Lung microvascular endothelial cell (primary cell): ENCODE measurements around the gene KLHDC10. TPM values are rescaled to one million over a fixed set of nuclear protein-coding genes. Genes with fewer than 3 reads are reported as not detected.
A peak's percentile ranks its signal among the peaks of the same experiment; 100 is the strongest.
"Not testable (repeated sequence)": the region's sequence is repeated elsewhere in the genome, so short reads cannot be mapped to it uniquely, and the experiment has no call there.

ENCODE experiments used
- DNase-seq, 2 donors: peaks; one replicate each; pipeline versions ENCODE4 v3.0.0 to v3.0.0-alpha.2; 2010; ENCODE audit warnings: low read depth in 2 of 2
- total RNA-seq: library from RNA; depleted of rRNA; stranded (reverse); fragments of >200 nt; gene quantifications from 2 replicates; pipeline ENCODE4 v1.2.1, GENCODE V29; 2014

KLHDC10 gene
- total RNA-seq, 1 donor from 2014 or later, result 23.2 TPM

GRCh38 chr7:130113887-130114286, 43.6 kb downstream of the KLHDC10 start:
- DNase-seq, result no peak

GRCh38 chr7:130114374-130114773, 44.0 kb downstream of the KLHDC10 start:
- no peak for DNase-seq

DNA sequence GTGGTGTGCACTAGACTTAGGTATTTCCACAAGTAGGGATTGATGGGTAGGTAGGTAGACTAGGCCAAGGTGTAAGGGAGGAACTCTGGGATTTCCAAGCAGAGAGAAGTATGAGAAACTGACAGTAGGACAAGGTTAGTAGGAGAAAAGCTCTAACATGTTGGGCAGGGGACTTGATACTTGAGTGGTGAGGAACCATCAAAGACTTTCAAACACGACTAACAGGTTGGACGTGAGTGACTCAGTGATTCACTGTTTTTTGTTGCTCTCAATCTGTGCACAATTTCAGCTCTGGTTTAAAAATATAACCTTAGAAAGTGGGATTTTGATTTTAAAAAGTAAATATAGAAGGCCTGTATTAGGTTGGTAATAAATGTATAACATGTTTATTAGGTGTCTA, 44.4 kb downstream of the KLHDC10 start:
- no peak for DNase-seq

- DNase-seq, result no peak
Measured at GRCh38 chr7:130118294-130118693, 48.0 kb downstream of the KLHDC10 start.

DNA sequence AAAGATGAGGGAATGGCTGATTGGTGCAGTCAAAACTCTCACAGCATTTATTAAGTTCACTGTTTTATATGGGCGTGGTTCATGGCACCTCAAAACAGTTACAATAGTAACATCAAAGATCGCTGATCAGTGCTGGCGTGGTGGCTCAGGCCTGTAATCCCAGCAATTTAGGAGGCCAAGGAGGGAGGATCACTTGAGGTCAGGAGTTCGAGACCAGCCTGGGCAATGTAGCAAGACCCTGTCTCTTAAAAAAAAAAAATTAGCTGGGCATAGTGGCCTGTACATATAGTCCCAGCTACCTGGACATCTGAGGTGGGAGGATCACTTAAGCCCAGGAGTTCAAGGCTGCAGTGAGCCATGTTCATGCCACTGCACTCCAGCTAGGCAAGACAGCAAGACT, 48.5 kb downstream of the KLHDC10 start:
- no peak for DNase-seq

DNA sequence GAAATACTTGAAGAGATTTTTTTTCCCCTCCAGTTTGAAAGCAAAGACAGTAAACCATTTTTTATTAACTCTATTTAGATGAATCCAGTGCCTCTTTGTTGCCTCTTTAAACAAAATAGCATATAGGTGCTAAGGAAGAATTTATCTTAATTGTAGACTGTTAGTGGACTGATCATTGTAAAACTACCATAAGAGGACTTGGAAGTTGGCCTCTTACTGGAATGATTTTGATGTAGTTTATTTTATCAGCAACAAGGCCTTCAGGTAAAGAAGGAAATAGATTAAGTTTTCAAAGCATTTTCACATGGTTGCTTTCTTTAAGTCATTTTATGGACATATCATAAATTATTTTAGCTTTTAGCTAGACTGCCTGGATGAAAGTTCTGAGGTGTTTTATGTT, 53.2 kb downstream of the KLHDC10 start:
- DNase-seq, result no peak

- no peak for DNase-seq
Measured at GRCh38 chr7:130124711-130125110, 54.4 kb downstream of the KLHDC10 start.

DNA sequence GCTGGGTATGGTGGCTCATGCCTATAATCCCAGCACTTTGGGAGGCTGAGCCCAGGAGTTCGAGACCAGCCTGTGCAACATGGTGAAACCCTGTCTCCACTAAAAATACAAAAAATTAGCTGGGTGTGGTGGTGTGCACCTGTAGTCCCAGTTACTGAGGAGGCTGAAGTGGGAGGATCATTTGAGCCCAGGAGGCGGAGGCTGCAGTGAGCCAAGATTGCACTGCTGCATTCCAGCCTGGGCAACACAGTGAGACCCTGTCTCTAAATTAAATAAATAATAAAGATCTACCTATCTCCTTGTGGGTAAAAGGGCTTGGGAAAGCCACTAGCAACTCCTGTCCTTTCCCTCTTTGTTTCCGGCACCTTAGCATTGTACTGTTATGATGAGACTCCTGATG, 56.5 kb downstream of the KLHDC10 start:
- DNase-seq, result not testable (repeated sequence)

- no peak for DNase-seq
Measured at GRCh38 chr7:130127404-130127803, 57.1 kb downstream of the KLHDC10 start.

- DNase-seq, result peak; percentile 36 to 79
Measured at GRCh38 chr7:130127821-130128317, 57.5 kb downstream of the KLHDC10 start.

GRCh38 chr7:130129011-130129411, 58.7 kb downstream of the KLHDC10 start:
- DNase-seq, result no peak

GRCh38 chr7:130131191-130131834, 61.0 kb downstream of the KLHDC10 start:
- no peak for DNase-seq

DNA sequence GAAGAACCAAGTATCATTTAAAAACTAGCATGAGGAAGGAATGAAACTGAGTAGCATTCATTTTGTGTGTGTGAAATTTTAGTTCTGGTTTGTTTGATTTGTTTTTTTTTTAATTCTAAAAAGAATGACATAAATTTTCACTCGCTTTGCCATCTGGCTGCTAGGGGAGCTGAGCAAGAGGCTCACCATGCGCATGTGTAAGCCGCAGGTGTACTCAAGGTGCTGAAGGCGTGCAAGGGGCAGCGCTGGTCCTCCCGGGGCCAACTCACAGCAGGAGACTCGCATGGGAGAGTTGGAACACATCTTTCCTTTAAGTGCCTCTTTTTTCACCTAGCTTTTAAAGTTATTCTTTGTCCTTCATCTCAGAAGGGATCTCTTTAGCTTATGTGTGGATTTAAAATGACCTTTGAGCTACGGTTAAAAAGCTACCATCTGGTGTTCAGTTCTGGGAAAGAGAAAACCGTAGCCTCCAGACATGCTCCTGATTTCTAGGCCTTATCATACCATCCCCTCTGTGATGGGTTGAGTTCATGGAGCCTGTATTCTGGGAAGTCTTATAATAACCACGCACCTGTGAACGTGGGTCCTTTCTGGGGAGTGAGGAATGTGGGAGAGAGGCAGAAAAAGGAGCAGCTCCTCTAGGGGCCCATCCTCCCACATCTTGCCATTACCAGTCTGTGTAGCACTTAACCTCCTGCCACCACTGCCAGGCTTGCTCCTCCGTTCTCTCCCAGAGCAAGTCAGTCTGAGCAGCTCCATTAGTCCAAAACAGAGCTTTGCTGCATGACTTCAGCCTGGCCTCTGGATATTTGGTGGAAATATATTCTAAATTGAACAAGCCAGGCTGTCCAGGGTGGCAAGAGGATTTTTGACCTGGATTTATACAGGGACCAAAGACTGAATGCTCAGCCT, 61.9 kb downstream of the KLHDC10 start:
- no peak for DNase-seq

- DNase-seq, result no peak
Measured at GRCh38 chr7:130133029-130133782, 62.9 kb downstream of the KLHDC10 start.

DNA sequence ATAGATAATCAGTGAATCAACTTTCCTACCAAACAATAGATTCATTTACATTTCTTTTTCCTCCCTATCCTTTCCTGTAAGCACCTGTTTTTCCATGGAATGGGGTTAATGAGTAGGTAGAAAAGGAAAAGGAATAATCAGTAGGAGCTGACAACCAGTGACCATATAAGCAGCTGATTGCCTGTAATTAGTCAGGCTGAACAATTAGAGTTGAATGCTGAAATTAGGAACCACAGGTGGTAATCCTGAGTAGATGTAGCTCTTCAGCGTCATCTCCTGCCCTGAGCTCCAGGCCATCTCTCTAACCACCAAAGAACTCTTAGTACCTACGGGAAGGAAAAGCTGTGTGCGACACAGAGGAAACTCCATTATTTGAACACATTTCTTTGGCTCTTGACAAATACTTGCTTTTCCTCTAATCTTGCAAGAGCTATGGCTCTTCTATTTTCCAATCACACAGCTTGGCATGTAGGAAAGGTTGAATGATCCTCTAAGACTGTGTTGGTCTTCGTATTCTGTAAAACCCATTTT, 63.8 kb downstream of the KLHDC10 start:
- DNase-seq, result no peak

- DNase-seq, result no peak
Measured at GRCh38 chr7:130134726-130135125, 64.4 kb downstream of the KLHDC10 start.

GRCh38 chr7:130135208-130136205, 65.2 kb downstream of the KLHDC10 start:
- DNase-seq, result no peak

GRCh38 chr7:130136579-130137167, 66.3 kb downstream of the KLHDC10 start:
- no peak for DNase-seq

GRCh38 chr7:130137207-130137606, 66.9 kb downstream of the KLHDC10 start:
- no peak for DNase-seq
